ENCODE measurements around the gene CHTF18.

Gene CHTF18

DNA sequence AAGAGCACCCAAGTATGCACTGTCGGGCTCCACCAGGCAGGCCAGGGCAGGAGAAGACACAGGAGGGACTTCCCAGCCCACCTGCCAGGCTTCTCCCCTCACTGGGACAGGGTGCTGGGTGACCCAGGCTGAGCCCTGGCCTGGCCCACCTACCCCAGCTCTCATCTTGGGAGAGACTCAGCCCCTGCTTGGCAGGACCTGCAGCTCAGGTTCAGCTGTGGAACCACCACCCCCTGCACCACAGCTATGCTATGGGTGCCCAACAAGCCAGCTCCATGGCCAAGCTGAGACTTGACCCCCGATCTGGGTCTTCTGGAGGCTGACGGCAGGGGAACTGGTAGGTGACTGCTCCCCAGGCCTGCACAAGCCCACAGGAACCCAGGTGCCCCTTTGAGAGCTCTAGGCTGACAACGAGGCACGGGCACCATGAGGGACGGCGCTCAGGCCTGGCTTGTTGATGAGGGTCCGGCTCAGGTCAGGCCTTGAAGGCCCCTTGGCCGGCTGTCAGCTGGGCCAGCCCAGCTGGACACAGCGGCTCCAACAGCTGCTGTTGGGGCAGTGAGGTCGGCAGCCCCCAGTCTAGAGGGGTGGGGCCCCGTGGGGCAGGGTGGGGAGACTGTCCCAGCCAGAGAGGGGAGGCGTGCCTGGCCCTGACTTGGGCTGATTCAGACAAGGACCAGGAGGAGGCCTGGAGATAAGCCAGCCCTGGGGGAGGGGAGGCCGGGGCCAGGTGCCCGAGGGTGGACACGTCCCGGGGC is 4.8 kb upstream of the CHTF18 start:
- no peaks in the 10 kb centered on the region; the same call in 1 of the 2 replicates for H3K4me1 ChIP-seq (ENCODE audit: control insufficient read depth, insufficient read depth, low read length)
- DNase-seq (ENCODE audit: low read depth, low spot score): no peak
- H3K9me3 ChIP-seq (ENCODE audit: control insufficient read depth, insufficient read depth, low read length): no peaks in the 10 kb centered on the region
- no peak overlapping the region for H3K4me3 ChIP-seq (ENCODE audit: low read length)
- peaks cover 10% of the 10 kb centered on the region; the same call in 1 of the 2 replicates for H3K36me3 ChIP-seq (ENCODE audit: control insufficient read depth, insufficient read depth, low read length)
- no CpG with 5 or more reads among the region's 17 CpGs for WGBS (ENCODE audit: insufficient coverage, insufficient read length)
- H3K27ac ChIP-seq (ENCODE audit: low read length): no peak overlapping the region
- no peaks in the 10 kb centered on the region for H3K27me3 ChIP-seq (ENCODE audit: control insufficient read depth, insufficient read depth, low read length)

GRCh38 chr16:784431-784830 is 4.0 kb upstream of the CHTF18 start:
- WGBS (ENCODE audit: insufficient coverage, insufficient read length): no CpG with 5 or more reads among the region's 19 CpGs
- Histone ChIP-seq H3K36me3 (ENCODE audit: control insufficient read depth, insufficient read depth, low read length) (peaks cover 10% of the 10 kb centered on the region; the same call in 1 of the 2 replicates), H3K9me3 (ENCODE audit: control insufficient read depth, insufficient read depth, low read length) (no peaks in the 10 kb centered on the region), H3K4me1 (ENCODE audit: control insufficient read depth, insufficient read depth, low read length) (no peaks in the 10 kb centered on the region; the same call in 1 of the 2 replicates), H3K27me3 (ENCODE audit: control insufficient read depth, insufficient read depth, low read length) (no peaks in the 10 kb centered on the region), H3K27ac (ENCODE audit: low read length) (no peak overlapping the region), H3K4me3 (ENCODE audit: low read length) (no peak overlapping the region)
- DNase-seq (ENCODE audit: low read depth, low spot score): no peak

GRCh38 chr16:785563-786535 is 2.6 kb upstream of the CHTF18 start:
- no peak overlapping the region for H3K27ac ChIP-seq (ENCODE audit: low read length)
- H3K36me3 ChIP-seq (ENCODE audit: control insufficient read depth, insufficient read depth, low read length): peaks cover 18% of the 10 kb centered on the region
- no CpG with 5 or more reads among the region's 58 CpGs for WGBS (ENCODE audit: insufficient coverage, insufficient read length)

GRCh38 chr16:787321-787966 is 976 bp upstream of the CHTF18 start:
- Histone ChIP-seq H3K9me3 (ENCODE audit: control insufficient read depth, insufficient read depth, low read length) (no peaks in the 10 kb centered on the region), H3K36me3 (ENCODE audit: control insufficient read depth, insufficient read depth, low read length) (peaks cover 34% of the 10 kb centered on the region), H3K27me3 (ENCODE audit: control insufficient read depth, insufficient read depth, low read length) (no peaks in the 10 kb centered on the region), H3K4me3 (ENCODE audit: low read length) (peak overlapping the region; percentile 100), H3K27ac (ENCODE audit: low read length) (no peak overlapping the region), H3K4me1 (ENCODE audit: control insufficient read depth, insufficient read depth, low read length) (no peaks in the 10 kb centered on the region; the same call in 1 of the 2 replicates)
- no peak for DNase-seq (ENCODE audit: low read depth, low spot score)
- whole genome bisulfite sequencing (ENCODE audit: insufficient coverage, insufficient read length): no CpG with 5 or more reads among the region's 47 CpGs

More at GRCh38 chr16:785563-786535, 2.6 kb upstream of the CHTF18 start:
- Histone ChIP-seq H3K27me3 (ENCODE audit: control insufficient read depth, insufficient read depth, low read length) (no peaks in the 10 kb centered on the region), H3K4me1 (ENCODE audit: control insufficient read depth, insufficient read depth, low read length) (no peaks in the 10 kb centered on the region; the same call in 1 of the 2 replicates), H3K9me3 (ENCODE audit: control insufficient read depth, insufficient read depth, low read length) (no peaks in the 10 kb centered on the region), H3K4me3 (ENCODE audit: low read length) (no peak overlapping the region)
- peak; percentile 47 for DNase-seq (ENCODE audit: low read depth, low spot score)

DNA sequence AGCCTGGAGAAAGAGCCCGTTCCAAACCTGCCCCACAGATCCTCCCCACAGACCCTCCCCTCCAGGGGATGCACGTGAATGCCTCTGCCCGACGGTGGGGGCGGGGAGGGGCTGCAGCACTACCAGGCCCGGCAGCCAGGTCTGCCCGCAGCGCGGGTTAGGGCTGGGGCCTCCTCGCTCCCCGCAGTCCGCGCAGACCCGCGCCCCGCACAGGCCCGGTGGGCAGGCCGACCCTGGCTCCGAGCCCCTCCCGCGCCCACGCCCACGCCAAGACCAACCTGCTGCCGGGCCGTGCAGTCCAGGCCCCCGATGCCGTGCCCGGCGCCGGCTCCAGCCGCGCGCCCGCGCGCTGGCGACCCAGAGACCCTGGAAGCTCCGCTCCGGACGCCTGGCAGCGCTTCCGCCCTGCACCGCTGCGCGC is 432 bp upstream of the CHTF18 start, which contains the start of gene RPUSD1:
Gene RPUSD1 (minus strand): TSS at position 404 of the 421 bp plus-strand sequence. CDS start 644 bp downstream, outside the sequence.
- DNase-seq (ENCODE audit: low read depth, low spot score): no peak
- no peaks in the 10 kb centered on the region for H3K9me3 ChIP-seq (ENCODE audit: control insufficient read depth, insufficient read depth, low read length)
- H3K4me3 ChIP-seq (ENCODE audit: low read length): peak within 1 kb of the TSS; percentile 100
- WGBS (ENCODE audit: insufficient coverage, insufficient read length): no CpG with 5 or more reads among the region's 45 CpGs
- no peaks in the 10 kb centered on the region for H3K27me3 ChIP-seq (ENCODE audit: control insufficient read depth, insufficient read depth, low read length)
- H3K27ac ChIP-seq (ENCODE audit: low read length): no peak within 1 kb of the TSS
- H3K4me1 ChIP-seq (ENCODE audit: control insufficient read depth, insufficient read depth, low read length): no peaks in the 10 kb centered on the region; the same call in 1 of the 2 replicates
- peaks cover 39% of the 10 kb centered on the region for H3K36me3 ChIP-seq (ENCODE audit: control insufficient read depth, insufficient read depth, low read length)

DNA sequence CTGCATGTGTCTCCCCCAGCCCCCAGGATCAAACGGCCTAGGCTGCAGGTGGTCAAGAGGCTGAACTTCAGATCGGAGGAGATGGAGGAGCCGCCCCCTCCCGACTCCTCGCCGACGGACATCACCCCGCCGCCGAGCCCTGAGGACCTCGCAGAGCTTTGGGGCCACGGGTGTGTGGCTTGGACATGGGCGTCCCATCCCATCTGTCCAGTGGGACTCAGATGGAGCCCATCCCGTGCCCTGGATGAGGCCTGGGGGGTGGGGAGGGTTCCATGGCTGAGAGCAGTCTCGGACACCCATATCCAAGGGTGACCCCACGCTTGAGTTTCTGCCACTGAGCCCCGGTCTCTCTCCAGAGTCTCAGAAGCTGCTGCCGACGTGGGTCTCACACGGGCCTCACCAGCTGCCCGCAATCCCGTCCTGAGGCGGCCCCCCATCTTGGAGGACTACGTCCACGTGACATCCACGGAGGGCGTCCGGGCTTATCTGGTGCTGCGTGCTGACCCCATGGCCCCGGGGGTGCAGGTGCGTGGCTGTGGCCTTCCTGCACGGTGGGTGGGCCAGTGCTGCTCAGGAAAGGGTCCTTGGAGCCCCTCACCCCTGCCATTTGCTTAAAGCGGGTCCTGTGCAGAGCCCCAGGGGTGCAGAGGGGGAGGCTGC is 901 bp downstream of the CHTF18 start:
- Histone ChIP-seq H3K9me3 (ENCODE audit: control insufficient read depth, insufficient read depth, low read length) (no peaks in the 10 kb centered on the region), H3K27ac (ENCODE audit: low read length) (no peak overlapping the region), H3K4me3 (ENCODE audit: low read length) (peak overlapping the region; percentile 90; the same call in 1 of the 2 replicates), H3K27me3 (ENCODE audit: control insufficient read depth, insufficient read depth, low read length) (no peaks in the 10 kb centered on the region), H3K4me1 (ENCODE audit: control insufficient read depth, insufficient read depth, low read length) (no peaks in the 10 kb centered on the region; the same call in 1 of the 2 replicates), H3K36me3 (ENCODE audit: control insufficient read depth, insufficient read depth, low read length) (peaks cover 45% of the 10 kb centered on the region)
- WGBS (ENCODE audit: insufficient coverage, insufficient read length): no CpG with 5 or more reads among the region's 33 CpGs
- DNase-seq (ENCODE audit: low read depth, low spot score): no peak

DNA sequence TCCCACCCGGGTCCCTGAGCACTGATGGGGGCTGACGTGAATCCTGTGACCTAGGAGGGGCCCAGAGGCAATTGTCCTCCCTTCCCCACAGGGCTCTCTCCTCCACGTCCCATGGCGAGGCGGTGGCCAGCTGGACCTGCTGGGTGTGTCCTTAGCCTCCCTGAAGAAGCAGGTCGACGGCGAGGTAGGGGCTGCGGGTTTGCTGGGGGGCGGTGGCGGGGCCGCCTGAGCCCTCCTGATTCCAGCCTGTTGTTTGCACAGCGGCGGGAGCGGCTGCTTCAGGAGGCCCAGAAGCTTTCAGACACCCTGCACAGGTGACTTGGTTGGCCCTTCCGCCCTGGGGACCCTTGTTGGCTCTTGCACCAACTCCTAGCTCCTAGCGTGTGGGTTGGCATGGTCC is 1.7 kb downstream of the CHTF18 start:
- DNase-seq (ENCODE audit: low read depth, low spot score): no peak
- Histone ChIP-seq H3K4me3 (ENCODE audit: low read length) (no peak overlapping the region), H3K27me3 (ENCODE audit: control insufficient read depth, insufficient read depth, low read length) (no peaks in the 10 kb centered on the region), H3K9me3 (ENCODE audit: control insufficient read depth, insufficient read depth, low read length) (no peaks in the 10 kb centered on the region), H3K27ac (ENCODE audit: low read length) (no peak overlapping the region), H3K36me3 (ENCODE audit: control insufficient read depth, insufficient read depth, low read length) (peaks cover 45% of the 10 kb centered on the region), H3K4me1 (ENCODE audit: control insufficient read depth, insufficient read depth, low read length) (no peaks in the 10 kb centered on the region; the same call in 1 of the 2 replicates)
- WGBS (ENCODE audit: insufficient coverage, insufficient read length): no CpG with 5 or more reads among the region's 17 CpGs

DNA sequence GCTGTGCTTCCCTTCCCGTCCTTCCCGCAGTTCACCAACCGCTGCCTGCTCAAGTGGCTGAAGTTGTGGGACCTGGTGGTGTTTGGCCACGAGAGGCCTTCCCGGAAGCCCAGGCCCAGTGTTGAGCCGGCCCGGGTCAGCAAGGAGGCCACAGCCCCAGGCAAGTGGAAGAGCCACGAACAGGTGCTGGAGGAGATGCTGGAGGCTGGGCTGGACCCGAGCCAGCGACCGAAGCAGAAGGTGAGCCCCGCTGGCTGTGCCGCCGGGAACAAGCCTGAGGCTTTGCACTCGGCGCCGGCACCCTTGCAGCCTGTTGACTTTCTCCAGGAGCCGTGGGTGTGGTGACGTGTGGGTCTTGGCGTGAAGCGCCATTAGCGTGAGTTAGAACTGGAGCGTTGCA is 2.7 kb downstream of the CHTF18 start:
- DNase-seq (ENCODE audit: low read depth, low spot score): no peak
- Histone ChIP-seq H3K4me1 (ENCODE audit: control insufficient read depth, insufficient read depth, low read length) (no peaks in the 10 kb centered on the region; the same call in 1 of the 2 replicates), H3K27ac (ENCODE audit: low read length) (no peak overlapping the region), H3K4me3 (ENCODE audit: low read length) (no peak overlapping the region), H3K36me3 (ENCODE audit: control insufficient read depth, insufficient read depth, low read length) (peaks cover 44% of the 10 kb centered on the region), H3K27me3 (ENCODE audit: control insufficient read depth, insufficient read depth, low read length) (no peaks in the 10 kb centered on the region), H3K9me3 (ENCODE audit: control insufficient read depth, insufficient read depth, low read length) (no peaks in the 10 kb centered on the region)
- WGBS (ENCODE audit: insufficient coverage, insufficient read length): no CpG with 5 or more reads among the region's 23 CpGs

DNA sequence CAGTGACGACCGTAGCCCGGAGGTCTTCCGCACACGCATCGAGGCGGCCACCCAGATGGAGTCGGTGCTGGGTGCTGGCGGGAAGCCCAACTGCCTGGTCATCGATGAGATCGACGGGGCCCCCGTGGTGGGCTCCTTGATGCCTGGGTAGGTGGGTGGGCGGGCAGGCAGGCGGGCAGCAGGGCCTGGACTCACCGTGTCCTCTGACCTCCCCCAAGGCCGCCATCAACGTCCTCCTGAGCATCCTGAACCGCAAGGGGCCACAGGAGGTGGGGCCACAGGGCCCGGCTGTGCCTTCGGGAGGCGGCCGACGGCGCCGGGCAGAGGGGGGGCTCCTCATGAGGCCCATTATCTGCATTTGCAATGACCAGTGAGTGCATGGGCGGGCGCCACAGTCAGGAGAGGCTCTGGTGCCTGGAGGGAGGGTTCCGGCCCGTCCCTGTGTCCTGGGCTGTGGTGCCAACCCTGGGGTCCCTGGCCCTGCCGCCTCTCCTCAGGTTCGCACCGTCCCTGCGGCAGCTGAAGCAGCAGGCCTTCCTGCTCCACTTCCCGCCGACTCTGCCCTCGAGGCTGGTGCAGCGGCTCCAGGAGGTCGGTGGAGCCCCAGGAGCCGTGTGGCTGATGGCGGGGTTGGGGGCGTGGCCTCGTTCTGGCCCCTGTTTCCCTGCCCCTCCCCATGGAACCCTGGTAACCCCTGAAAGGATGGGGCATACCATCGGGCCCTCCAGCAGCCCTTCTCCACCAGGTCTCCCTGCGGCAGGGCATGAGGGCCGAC is 4.0 kb downstream of the CHTF18 start:
- no peak overlapping the region for H3K4me3 ChIP-seq (ENCODE audit: low read length)
- WGBS (ENCODE audit: insufficient coverage, insufficient read length): no CpG with 5 or more reads among the region's 46 CpGs
- peaks cover 38% of the 10 kb centered on the region for H3K36me3 ChIP-seq (ENCODE audit: control insufficient read depth, insufficient read depth, low read length)

More for the DNA sequence above, 4.0 kb downstream of the CHTF18 start:
- Histone ChIP-seq H3K4me1 (ENCODE audit: control insufficient read depth, insufficient read depth, low read length) (no peaks in the 10 kb centered on the region; the same call in 1 of the 2 replicates), H3K9me3 (ENCODE audit: control insufficient read depth, insufficient read depth, low read length) (no peaks in the 10 kb centered on the region), H3K27ac (ENCODE audit: low read length) (no peak overlapping the region), H3K27me3 (ENCODE audit: control insufficient read depth, insufficient read depth, low read length) (no peaks in the 10 kb centered on the region)
- DNase-seq (ENCODE audit: low read depth, low spot score): no peak
